ENCODE measurements around the gene RAB29. TPM values are rescaled to one million over a fixed set of nuclear protein-coding genes. Genes with fewer than 3 reads are reported as not detected.
"Not testable (repeated sequence)": the region's sequence is repeated elsewhere in the genome, so short reads cannot be mapped to it uniquely, and the experiment has no call there.

RAB29 gene
- total RNA-seq, 1 donor from 2014 or later = 29.6 TPM

DNA sequence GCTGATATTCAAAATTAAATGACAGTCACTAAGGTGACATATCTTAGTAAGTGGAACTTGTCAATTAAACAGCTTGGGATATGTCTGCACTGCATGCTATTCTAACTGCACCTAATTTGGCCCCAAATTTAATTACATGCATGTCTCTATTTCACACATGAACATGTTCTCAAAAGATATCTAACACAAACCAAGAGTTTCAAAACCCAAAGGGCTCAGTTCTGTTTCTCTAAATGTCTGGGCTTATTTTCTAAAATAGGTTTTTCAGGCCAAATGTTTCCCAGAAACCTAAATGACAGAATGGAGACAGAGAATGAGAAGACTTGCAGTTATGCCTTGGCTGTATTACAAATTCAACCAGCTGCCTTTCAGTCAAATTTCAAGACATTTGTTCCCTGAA is 11.3 kb downstream of the RAB29 start:
- no peak for DNase-seq

DNA sequence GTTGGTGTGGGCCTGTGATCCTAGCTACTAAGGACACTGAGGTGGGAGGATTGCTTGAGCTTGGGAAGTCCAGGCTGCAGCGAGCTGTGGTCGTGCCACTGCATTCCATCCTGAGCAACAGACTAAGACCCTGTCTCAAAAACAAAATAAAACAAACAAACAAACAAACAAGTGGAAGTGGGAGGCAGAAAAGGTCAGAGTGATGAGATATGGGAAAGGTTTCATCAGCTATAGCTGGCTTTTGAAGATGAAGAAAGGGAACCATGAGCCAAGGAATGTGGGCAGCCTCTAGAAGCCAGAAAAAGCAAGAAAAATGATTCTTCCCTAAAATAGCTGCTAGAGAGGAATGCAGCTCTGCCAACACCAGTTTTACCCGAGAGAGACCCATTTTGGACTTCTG is 14.7 kb downstream of the RAB29 start:
- DNase-seq = no peak

DNA sequence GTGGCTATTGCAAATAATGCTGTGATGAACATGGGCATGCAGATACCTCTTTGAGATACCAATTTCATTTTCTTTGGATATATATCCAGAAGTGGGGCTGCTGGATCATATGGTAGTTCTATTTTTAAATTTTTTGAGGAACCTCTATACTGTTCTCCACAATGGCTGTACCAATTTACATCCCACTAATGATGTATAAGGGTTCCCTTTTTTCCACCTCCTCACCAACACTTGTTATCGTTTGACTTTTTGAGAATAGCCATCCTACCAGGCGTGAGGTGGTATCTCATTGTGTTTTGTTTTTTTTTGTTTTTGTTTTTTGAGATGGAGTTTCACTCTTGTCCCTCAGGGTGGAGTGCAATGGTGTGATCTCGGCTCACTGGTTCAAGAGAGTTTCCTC is 18.7 kb downstream of the RAB29 start:
- no peak for DNase-seq

DNA sequence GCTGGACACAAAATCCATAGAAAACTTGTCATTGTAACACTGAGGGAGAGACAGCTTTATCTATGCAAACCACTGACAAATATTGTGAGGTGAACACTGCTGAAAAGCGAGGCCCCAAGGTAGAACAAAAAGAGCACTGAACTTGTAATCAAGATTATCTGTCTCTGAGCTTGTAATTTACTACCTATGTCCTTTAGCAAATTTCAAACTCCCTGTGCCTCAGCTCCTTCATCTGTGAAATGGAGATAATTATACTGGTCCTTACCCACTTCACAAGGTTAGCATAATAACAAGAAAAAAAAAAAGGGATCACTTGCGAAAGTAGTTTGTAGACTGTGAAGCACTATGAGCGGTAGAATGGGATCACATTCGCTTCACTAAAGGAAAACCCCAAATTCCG is 20.4 kb downstream of the RAB29 start:
- no peak for DNase-seq

DNA sequence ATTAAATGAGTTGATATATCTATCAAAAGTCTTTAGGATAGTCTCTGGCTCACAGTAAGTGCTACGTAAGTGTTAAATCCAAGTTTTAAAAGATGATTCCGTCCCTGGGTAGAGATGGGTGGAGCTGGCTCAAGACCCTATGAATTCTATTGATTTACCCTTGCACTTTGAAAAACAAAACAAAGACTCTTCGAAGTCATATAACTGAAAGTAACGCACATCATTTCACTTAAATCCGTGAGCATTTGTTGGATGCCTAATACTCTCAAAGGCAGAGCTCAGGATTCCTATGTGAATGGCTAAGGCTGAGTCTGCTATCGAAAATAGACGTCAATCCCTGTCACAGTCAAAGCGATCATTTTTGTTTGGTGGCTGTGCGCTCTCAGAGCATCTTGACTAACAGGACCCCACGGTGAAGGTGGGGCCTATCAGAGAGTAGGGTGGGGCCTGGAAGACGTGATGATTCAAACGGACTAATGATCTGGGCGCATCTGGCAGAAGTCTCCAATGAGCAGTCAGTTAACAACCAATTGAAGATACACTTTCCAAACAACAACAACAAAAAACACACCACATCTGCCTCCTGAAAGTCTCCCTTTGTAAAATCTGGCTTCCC is 24.1 kb downstream of the RAB29 start:
- peak; percentile 48 for DNase-seq

DNA sequence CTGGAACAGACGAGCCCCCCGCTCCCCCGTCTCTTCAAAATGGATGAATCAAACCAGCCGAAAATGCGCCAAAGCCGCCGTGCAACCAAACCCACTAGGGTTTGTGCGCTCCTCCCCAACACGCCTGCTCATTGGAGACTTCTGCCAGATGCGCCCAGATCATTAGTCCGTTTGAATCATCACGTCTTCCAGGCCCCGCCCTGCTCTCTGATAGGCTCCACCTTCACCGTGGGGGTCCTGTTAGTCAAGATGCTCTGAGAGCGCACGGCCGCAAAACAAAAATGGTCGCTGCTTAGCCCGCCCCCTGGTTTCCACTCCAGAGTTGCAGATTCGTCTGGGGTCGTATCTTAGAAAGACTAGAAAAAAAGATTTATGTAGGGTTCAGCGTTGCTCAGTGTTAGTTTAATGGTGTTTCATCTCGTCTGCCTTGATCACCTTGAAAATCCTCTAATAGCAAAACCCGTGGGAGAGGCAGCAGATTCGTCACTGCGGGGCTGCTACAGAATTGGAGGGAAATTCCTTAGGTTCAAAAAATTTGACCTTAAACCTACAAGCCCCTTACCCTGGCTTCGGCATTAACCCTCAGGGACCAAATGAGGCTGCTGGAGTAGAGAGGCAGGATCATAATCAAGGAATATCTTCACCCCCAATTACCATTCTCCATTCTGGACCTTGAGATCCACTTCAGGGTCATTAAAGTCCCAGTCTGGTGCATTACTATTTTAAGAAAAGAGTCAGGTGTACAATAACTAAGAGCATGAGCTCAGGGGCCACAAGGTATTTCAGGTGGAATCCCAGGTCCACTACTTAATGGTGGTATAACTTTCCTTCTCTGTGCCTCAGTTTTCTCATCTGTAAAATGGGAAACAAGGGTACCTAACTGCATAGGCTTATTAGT is 24.9 kb downstream of the RAB29 start, which contains the start of gene NUCKS1:
NUCKS1 (minus strand) TSS at position 45 of the 898 bp plus-strand sequence. CDS start 209 bp downstream, outside the sequence.
- peak; percentile 100 for DNase-seq

DNA sequence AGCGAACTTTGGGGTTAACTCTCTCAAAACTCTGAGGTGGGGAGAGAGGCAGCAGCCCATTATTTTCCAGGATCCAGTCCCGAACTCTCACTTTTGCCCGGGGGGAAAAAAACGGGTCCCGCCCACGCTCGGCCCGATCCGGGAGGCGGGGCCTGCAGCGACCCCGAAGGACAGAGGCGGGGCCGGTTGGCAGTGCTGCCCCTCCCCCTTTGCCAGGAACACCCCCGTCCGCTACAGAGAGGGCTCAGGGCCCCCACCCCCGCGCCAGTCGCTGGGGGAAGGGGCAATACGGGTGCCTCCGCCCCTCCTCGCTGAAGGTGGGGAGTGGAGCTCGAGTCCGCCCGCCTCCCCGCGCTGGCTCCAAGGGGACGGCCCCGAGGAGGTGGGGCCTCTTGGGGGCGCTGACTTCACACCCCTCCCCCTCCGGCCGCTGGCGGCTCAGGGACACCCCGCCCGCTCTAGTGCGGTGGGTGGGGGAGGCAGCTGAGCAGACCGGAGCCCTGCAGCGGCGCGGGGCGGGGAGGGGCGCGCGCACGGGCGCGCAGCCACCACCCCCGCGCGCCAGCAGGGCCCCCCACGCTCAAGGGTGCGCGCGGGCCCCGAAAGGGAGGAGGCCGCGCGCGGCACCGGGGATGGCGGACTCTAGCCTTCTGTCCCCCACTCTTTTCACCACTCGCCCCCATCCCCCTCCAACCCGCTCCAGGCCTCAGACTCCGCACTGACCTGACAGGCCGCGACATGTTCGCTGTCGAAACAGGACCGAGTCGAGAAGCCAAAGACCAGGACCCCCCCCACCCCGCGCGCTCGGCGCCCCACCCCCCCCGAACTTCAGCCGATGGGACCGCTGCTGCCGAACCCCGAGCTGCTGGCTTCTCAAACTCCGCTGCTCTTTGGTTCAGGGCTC is 25.8 kb downstream of the RAB29 start:
- peak; percentile 98 for DNase-seq

DNA sequence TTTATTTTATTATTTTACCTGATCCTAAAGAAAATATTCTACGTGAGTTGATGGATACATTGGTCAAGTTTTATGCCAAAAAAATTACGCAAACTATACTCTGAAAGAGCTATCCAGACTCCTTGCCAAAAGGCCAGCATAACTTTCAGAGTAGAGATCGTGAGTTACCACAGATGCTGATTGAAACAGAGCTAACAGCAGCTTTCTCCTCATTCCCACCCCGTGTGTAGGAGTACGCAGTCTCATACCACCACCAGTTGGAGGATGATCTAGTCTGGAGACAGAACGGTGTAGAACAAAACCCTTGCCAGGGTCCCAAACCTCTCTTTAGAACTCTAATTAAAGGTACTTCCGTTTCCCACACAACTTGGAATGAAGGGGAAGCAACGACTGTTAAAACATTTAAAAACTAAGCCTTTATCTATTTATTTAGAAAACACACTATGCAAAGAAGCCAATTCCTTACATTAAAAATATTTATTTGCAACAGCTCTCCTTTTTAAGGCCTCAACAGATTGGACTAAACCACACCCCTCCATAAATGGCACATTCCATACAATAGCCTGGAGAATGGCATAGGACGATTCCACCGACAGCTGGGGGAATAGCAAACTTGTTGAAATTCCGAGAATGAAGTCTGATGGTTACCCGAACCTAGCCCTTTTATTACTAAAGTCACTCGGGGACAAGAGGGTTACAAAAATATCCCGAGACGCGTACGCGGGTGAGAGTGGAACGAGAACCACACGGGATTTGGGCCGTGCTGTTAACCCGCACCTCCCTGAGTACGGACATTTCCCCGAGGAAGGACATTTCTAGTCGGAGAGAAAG is 26.7 kb downstream of the RAB29 start:
- DNase-seq = peak; percentile 84

DNA sequence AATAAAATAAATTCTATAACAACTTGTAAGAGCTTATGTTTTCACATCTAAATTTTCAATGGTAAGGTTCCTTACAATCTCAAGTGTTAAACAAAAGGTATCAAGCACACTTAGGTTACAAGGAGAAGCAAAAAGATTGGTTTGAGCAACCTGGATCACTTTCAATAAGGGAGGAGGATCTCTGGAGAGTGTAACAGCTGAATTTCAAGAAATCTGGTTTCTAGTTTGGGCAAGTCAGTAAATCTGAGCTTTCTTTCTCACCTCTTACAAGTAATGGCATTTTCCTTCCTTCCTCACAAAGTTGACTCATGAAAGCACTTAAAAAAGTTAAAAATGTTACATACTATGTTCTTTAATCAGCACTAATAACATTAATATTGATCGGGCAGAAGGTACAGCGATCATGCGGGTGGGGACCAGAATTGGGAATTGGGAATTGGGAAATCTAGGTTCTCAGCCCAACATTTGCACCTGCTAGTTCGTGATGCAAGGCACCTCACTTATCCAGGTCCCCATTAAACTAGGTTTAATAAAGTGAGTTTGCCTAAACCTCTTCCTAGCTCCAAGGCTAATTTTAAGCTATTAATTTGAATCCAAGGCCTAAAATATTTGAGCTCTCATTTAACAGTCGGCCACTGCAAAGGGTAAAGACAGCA is 28.4 kb downstream of the RAB29 start:
- DNase-seq = peak; percentile 25

DNA sequence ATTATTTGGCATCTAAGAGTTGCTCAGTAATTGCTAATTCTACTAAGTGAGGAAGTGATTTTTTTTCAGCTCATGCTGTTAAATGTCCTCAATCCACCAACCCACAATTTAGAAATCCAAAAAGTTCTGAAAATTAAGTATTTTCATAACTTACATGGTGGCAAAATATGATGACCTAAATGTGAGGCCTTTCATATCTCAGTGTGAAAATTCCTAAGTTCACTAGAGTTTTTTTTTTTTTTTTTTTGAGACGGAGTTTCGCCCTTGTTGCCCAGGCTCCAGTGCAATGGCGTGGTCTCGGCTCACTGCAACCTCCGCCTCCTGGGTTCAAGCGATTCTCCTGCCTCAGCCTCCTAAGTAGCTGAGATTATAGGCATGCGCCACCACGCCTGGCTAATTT is 30.9 kb downstream of the RAB29 start:
- no peak for DNase-seq

DNA sequence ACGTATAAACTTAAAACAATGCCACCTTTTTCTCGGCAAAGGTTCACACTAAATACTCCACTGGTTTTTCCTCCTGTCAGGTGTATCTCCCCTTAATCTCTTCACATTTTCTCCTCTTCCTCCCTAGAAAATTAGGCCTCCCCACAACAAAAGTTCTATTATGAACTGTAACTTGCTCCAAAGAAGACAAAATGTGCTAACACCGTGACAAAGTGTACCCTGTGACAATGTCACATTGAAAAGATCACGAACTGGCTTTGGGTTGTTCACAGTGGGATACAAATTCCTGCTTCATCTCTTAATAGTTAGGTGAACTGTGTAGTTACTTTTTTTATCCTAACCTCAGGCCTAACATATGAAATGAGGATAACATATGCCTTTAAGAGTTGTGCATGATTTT is 31.3 kb downstream of the RAB29 start:
- DNase-seq = no peak

DNA sequence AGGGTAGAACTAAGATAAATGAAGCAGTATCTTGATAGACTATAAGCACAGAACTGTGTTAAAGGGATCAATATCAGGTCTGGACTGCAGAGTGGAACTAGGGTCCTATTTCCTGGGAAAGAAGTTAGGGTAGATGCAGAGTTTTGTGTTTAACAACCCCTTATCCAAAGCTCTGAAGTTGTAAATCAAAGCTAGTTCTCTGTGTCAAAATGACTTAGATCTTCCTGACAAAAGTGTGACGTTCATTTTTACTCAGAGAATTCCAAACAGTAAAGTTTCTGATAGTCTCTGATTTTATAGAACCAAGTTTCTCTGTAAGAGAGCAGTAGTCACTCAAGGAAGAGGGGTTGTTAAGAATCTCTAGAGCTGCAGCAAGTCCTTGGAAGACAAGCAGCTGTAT is 33.6 kb downstream of the RAB29 start:
- DNase-seq = no peak

DNA sequence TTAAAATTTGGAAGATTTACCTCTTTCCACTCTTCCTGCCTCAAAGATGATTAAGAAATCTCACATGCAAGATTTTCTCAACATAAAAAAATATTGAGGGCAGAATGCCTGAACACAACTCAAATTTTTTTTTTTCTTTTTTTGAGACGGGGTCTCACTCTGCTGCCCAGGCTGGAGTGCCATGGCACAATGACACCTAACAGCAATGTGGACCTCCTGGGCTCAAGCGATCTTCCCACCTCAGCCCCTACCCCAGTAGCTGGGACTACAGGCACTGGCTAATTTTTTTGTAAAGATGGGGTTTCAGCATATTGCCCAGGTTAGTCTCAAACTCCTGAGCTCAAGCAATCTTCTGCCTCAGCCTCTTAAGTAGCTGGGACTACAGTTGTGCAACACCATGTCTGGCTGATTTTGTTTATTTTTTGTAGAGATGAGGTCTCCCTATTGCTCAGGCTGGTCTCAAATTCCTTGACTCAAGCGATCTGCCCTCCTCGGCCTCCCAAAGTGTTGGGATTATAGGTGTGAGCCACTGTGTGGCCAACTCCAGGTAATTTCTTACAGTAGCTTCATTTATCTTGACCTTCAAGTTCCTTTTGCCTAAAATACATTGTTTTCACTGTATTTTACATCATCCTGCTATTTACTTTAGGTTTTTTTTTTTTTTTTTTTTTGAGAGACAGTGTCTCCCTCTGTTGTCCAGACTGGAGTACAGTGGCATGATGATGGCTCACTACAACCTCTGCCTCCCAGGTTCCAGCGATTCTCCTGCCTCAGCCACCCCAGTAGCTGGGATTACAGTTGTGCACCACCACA is 35.7 kb downstream of the RAB29 start:
- DNase-seq = peak; percentile 13

DNA sequence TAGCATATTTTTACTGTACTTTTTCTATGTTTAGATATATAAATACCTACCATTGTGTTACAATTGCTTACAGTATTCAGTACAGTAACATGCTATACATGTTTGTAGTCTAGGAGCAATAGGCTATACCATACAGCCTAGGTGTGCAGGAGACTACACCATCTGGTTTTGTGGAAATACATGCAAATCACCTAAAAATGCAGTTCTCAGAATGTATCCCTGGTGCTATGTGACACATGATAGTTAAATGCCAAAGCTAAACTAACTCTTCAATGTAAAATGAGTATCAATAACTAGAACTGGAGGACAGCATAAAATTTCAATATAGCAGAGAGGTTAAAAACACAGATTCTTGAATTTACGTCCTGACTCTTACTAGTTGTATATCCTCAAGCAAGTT is 40.1 kb downstream of the RAB29 start:
- no peak for DNase-seq

DNA sequence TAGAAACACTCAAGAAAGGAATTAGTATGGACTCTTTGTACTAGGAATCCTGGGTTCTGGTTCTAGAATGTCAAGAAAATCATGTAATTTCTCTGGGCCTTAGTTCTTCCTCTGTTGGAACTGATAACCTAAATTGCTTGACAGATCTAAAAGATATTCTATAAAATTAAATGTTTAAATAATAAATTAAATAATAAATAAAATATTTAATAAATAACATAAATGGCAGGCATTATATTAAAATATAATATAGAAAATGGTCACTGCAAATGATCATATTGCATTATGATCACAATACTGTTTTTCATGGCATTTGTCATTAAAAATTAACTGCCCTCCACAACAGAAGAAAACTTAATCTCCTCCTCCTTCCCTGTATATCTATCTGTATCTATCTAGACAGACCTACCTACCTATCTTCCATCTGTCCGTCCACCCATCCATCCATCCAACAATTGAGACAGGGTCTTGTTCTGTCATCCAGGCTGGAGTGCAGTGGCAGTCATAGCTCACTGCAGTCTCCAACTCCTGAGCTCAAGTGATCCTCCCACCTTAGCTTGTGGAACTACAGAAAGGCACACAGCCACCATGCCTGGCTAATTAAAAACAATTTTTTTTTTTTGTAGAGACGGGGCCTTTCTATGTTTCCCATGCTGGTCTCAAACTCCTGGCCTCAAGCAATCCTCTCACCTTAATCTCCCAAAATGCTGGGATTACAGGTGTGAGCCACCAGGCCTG is 41.7 kb downstream of the RAB29 start:
- no peak for DNase-seq

DNA sequence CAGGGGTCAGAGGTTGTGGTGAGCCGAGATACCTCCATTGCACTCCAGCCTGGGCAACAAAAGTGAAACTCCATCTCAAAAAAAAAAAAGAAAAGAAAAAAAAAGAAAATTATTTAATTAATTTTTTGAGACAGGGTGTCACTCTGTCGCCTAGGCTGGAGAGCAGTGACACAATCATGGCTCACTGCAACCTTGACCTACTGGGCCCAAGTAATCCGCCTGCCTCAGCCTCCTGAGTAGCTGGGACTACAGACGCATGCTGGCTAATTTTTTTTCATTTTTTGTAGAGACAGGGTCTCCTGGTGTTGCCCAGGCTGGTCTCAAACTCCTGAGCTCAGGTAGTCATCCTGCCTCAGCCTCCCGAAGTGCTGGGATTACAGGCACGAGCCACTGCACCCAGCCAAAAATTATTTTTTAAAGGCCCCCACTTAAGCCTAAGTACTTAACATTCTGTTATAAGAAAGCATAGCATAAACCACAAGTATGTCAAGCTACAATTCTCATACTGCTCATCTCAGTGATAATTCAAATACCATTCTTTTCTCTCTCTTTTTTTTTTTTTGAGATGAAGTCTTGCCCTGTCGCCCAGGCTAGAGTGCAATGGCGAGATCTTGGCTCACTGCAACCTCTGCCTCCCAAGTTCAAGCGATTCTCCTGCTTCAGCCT is 45.2 kb downstream of the RAB29 start:
- DNase-seq = no peak

DNA sequence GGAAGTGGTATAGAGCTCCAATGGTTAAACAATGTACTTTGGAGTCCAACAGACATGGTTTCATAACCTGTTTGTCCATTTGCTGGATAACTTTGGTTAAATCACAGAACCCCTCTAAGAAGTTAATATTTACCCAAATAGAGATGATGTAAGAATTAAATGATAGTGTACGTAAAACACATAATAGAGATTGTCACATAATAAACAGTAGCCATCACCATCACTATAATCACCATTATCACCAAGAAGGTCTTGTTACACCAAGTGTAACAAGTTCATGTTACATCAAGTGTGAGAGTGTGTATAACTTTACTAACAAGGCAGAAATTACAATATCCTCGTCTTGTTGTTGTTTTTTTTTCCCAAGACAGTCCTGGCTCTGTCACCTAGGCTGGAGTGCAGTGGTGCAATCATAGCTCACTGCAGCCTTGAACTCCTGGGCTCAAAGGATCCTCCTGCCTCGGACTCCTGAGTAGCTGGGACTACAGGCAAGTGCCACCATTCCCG is 48.6 kb downstream of the RAB29 start:
- DNase-seq = no peak

DNA sequence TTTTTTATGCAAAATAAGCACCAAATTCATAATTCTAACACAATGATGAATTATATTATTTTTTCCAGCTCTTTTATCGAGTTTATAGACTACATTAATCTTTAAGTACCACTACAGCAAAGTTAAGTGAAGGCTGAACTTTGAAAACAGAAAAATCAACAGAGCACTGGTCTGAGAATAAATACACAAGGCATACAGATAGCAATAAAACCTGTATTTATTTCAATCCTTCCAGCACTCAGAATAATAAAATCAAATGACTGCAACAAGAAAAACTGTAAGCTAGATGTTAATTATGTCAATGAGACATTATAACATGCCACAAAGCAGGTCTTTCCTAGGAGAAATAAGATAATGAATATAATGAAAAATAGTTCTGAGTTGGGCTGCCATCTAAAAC is 49.8 kb downstream of the RAB29 start:
- DNase-seq = no peak

DNA sequence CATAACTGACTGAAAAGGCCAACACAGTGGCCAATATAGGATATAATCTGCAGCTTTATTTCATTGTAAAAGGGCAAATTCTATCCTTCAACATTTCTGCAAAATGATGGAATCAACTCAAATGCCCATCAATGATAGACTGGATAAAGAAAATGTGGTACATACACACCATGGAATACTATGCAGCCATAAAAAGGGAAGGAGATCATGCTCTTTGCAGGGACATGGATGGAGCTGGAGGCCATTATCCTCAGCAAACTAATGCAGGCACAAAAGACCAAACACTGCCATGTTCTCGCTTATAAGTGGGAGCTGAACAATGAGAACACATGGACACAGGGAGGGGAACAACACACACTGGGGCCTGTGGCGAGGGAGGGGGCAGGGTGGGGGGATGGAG is 54.5 kb downstream of the RAB29 start:
- not testable (repeated sequence) for DNase-seq

Measured in dermis blood vessel endothelial cell (primary cell).